PFSK-1 (cell line): ENCODE results near the gene ANO5.

Experiments used
- FOXP2 ChIP-seq: optimal IDR thresholded peaks from 2 replicates; pipeline ENCODE3; 2011; ENCODE audit warnings: borderline replicate concordance, control low read depth, inconsistent platforms; ENCODE audit not compliant: insufficient read depth; ENCODE audit errors: extremely low read length, extremely low read depth
- POLR2AphosphoS5 ChIP-seq: IDR thresholded peaks from 2 replicates; pipeline ENCODE4 v1.6.1; 2012; ENCODE audit warnings: low read depth, mild to moderate bottlenecking, control low read depth, low read length, moderate library complexity
- REST ChIP-seq, 2 experiments: IDR thresholded peaks; 2 replicates each; pipeline versions ENCODE4 v1.6.1 to v1.8.0; 2011 to 2012; ENCODE audit warnings: low read depth in 2 of 2, low read length in 2 of 2, control low read depth in 1 of 2, inconsistent platforms in 1 of 2, mild to moderate bottlenecking in 1 of 2, moderate library complexity in 1 of 2; ENCODE audit not compliant: insufficient read depth in 1 of 2
- SIN3A ChIP-seq: IDR thresholded peaks from 2 replicates; pipeline ENCODE4 v1.6.1; 2012; ENCODE audit warnings: mild to moderate bottlenecking, low read length, moderate library complexity, borderline replicate concordance; ENCODE audit not compliant: insufficient read depth

GRCh38 chr11:22194907-22195306 lies 2.0 kb downstream of the ANO5 start:
- TF ChIP-seq POLR2AphosphoS5: no peak
- TF ChIP-seq SIN3A: no peak
- no peak for TF ChIP-seq REST (IDR thresholded peaks at IDR 0.05; ENCODE audit: insufficient read depth in 1 of 2, low read depth in 2 of 2, low read length in 2 of 2)
- no peak for TF ChIP-seq FOXP2
